Measurements from ENCODE around the gene DFFA.
"Not testable (repeated sequence)": the region's sequence is repeated elsewhere in the genome, so short reads cannot be mapped to it uniquely, and the experiment has no call there.

Gene DFFA

DNA sequence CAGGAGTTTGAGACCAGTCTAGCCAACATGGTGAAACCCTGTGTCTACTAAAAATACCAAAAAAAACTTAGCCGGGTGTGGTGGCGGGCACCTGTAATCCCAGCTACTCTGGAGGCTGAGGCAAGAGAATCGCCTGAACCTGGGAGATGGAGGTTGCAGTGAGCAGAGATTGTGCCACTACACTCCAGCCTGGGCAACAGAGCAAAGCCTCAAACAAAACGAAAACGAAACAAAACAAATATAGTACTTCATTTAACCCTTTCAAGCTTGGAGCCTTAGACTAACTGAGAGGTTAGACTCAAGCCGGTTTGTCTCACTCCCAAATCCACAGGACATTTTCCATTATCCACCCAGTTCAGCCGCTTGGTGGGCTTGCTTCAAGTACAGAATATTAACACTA lies 14.9 kb downstream of the DFFA start:
- DNase-seq = not testable (repeated sequence)

DNA sequence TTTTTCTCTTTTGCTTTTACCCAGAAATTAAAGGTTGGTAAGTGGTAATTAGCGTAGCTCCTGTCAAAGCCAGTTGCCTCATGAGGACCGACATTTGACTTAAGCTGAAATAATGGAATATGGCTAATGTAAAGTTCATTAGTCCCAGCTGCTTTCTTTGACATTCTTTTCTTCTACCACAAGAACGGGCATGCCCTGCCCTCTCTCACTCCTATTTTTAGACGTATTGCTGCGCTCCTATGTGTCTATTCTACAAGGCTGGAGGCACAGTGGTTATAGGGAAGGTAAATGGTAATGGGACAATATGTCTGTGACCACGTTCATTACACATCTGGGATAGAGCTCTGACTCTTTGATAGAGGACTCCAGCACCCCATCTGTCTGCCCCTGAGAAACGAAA lies 15.7 kb downstream of the DFFA start:
- peak; percentile 78 for DNase-seq

DNA sequence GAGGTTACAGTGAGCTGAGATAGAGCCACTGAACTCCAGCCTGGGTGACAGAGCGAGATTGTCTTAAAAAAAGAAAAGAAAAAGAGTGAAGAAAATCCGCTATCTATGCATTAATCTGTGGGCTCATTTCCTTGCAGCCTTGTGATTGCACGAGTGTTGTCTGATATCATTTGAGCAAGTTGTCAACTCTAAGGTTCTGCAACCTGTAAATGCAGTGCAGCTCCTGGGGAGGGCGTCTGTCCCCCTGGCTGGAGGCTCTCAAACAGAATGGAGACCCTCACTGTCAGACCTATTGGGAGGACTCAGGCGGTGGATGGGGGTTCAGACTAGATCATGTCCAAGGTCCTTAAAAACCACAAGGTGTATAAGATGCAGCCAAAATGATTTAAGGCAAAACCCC lies 16.3 kb downstream of the DFFA start:
- peak; percentile 18 for DNase-seq

DNA sequence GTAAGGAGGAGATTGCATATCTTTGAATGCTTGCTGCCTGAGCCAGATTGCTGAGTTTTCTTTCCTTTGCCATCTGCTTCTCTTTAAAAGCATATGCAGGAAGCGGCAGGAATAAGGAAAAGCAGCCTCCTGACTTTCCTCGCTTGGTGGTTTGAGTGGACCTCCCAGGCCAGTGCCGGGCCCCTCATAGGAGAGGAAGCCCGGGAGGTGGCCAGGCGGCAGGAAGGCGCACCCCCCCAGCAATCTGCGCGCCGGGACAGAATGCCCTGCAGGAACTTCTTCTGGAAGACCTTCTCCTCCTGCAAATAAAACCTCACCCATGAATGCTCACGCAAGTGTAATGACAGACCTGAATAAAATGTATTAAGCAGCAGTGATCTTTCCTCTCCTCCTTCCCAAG lies 21.0 kb downstream of the DFFA start:
- no peak for DNase-seq

DNA sequence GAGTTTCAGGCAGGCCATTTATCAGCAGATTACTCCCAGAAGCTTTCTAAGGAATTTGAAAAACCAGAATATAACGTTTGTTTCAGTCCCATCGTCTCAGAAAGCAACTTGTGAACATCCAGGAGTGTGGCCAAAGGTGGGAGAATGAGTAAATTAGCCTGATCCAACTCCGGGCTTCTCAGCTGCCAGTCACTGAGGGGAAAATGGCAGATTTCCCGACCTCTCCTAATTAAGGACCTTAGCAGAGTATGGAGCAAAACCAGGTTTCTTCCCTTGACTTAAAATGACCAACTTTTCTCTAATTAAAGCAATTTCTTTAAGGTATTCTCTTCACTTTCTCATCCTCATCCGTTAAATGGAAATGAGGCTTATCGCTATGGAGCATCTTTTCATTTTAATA lies 21.5 kb downstream of the DFFA start:
- DNase-seq = no peak

DNA sequence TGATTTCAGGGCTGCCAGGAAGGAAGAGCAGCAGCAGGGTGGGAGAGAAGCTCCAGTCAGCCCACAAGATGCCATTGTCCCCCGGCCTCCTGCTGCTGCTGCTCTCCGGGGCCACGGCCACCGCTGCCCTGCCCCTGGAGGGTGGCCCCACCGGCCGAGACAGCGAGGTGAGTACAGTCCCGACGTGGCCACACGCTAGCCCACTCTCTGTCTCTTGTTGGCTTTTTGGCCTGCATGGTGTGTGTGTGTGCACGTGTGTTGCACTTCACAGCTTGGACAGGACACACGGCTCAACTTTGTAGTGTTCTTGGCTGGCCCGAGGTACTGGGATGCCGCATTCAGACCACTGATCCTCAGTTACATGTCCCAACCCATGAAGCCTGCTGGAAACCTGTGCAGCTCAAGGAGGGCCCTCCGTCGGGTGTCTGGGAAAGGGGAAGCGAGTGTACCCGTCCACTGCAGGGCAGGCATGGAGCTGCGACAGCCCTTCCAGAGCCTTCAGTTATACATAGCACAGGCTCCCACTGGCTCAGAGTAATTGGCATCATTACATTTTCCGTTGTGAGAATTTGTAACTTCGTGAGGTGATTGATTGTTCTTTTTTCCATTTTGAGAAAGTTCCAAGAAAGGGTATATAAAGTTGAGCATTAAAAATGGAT lies 22.0 kb downstream of the DFFA start:
- no peak for DNase-seq

DNA sequence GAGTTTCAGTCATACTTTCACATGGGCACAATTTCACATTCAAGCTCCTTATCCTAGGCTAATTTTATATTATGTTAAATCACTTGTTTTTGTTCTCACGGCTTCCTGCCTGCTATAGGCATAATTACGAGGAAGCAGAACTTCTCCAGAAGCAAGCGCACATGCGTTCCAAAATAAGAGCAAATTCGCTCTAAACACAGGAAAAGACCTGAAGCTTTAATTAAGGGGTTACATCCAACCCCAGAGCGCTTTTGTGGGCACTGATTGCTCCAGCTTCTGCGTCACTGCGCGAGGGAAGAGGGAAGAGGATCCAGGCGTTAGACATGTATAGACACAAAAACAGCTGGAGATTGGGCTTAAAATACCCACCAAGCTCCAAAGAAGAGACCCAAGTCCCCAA lies 22.6 kb downstream of the DFFA start, which contains the start of gene CORT:
TSS of gene CORT (plus strand) at position 281 of the 400 bp plus-strand sequence. CDS start 193 bp downstream, outside the sequence.
- DNase-seq = no peak

DNA sequence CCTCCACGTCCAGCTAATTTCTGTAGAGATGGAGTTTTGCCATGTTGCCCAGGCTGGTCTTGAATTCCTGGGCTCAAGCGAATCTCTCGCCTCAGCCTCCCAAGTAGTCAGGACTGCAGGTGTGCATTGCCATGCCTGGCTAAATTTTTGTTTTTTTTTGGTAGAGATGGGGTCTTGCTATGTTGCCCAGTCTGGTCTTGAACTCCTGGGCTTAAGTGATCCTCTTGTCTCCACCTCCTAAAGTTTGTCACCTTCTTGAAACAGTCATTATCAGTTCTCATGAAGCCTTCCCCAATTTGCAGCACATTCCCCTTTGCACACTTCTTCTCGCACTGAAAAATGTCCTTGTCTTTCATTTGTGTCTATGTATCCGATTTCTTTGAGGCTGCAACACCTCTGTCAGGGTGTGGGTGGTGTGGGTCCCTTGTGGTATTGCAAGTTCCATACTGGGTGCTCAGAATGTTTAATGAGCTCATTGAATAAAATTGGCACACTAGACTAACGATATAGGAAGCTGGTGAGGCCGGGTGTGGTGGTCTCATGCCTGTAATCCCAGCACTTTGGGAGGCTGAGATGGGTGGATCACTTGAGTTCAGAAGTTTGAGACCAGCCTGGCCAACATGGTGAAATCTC lies 25.4 kb downstream of the DFFA start:
- DNase-seq = no peak

DNA sequence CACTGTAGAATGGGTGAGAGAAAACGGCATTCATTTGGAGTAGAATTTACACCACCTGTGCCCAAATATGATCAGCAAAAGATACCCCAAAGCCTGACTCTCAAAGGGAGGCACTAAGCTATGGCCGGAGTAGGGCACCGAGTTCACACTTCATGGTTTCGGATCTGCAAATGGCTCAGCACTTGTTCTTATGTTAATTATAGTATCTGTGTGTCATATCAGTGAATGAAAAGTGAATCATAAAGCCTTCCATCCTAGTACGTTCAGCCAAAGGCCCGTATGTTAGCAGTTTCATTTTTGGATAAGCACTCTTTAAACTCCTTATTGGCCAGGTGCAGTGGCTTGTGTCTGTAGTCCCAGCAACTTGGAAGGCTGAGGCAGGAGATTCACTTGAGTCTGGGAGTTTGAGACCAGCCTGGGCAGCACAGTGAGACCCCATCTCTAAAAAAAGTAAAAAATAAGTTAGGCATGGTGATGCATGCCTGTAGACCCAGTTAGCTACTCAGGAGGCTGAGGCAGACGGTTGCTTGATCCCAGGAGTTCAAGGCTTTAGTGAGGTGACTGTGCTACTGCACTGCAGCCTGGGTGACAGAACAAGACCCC lies 27.4 kb downstream of the DFFA start:
- DNase-seq = no peak

DNA sequence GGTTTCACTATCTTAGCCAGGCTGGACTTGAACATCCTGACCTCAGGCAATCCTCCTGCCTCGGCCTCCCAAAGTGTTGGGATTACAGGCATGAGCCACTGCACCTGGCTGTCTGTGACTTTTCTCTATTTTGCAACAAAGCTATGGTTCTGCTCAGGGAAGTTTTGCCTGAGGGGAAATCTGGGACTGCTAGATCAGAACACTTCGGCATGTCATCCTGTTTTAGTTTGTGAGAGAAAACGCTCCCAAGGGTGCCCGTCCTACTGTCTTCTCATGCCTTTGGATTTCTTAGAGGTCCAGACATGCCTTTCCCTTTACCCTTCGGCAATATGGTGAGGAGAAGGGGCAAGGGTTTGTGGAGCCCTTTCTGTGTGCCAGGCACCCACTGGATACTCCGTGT lies 28.1 kb downstream of the DFFA start:
- DNase-seq = no peak

DNA sequence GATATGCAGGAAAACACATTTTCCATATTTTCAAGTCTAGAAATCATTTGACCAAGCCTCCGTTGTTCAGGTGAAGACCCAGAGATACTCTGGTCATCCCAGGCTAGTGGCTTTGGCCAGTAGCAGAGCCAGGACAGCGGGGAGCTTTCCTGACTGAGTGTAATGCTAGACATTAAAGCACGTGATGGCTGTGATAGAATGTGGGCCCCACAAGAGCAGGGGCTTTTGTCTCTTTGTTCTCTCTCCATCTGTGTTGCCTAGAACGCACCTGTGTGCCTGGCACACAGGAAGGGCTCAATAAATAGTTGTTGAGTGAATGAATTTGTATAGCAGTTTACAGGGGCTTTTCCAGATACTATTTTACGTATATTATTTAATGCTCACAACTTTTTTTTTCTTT lies 31.5 kb downstream of the DFFA start:
- DNase-seq = peak; percentile 14

DNA sequence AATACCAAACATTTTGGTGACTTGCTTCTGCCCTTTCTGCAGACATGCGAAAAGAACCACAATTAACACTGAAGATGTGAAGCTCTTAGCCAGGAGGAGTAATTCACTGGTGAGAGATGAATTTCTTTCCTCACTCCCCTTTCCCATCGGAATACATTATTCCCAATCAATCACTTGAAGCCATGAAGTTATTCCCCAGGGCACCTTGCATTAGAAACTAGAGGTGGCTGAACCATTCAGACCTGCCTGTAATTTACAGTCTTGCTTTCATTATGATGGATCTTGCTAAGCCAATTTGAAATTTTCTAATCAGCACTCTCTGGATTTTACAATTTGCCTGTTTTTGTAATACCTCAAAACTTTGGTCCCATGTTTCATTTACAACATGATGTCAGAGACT lies 32.0 kb downstream of the DFFA start:
- DNase-seq = no peak

DNA sequence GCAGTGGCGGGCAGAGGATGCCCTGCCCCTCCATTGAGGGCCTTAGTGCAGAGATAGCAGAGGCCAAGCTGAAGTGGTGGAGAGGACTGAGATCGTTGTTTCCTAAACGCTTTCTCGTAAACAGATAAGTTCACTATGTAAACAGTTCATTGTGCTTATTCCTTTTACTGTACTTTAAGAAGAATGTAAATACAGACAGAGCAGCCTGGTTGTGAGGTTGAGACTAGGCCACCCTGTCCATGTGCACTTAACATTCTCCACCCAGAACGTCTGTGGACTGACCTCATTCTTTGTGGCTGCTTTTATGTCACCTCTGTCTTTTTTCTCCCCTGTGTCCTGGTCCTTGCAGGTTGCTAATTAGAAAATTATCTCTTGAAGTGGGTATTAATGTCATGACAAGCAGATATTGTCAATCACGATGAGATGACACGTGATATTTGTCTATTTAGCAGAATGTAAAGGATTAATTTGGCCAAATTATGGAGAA lies 33.6 kb downstream of the DFFA start:
- no peak for DNase-seq

DNA sequence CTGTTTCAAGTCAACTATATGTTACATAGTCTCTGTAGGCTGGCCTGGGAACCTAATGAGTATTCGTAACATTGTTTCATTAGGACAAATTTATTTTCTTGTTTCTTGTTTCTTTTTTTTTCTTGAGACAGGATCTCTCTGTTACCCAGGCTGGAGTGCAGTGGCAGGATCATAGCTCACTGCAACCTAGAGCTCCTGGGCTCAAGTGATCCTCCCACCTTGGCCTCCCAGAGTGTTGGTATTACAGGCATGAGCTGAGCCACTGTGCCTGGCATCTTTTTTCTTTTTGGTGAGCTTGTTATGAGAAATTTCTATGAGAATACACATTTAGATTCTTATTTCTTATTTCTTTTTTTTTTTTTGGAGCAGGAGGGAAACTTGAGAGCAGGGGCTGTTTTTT lies 35.3 kb downstream of the DFFA start:
- no peak for DNase-seq

DNA sequence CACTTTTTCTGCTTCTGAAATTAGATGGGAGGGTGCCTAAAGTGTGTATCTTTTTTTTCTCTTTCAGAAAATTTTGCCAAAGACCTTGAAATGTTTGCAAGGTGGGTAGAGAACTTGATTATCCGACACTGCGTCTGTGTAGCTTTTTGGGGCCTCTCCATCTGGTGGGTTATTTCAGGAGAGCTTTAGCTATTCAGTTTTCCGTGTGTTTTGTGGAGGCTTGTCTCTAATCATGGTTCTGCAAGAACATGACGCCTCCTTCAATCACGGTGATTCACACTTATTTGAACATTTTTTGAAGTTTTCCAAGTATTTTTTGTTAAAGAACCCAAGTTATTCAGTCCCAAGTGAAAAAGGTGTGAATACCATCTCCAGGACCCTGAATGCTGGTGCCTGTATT lies 37.7 kb downstream of the DFFA start:
- no peak for DNase-seq

DNA sequence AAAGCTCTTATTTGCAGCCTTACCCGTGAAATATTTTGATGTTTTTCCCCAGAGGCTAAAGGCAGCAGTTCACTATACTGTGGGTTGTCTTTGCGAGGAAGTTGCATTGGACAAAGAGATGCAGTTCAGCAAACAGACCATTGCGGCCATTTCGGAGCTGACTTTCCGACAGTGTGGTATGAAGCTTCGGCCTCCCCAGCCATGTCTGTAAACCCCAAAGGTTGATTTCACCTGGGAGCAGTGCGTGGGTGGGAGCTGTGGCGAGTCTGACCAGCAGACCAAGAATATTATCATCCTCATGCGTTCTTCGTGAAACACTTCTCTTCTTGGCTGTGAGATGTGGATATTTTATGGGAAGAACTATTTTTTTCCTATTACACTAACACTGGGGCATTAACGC lies 38.5 kb downstream of the DFFA start:
- no peak for DNase-seq

DNA sequence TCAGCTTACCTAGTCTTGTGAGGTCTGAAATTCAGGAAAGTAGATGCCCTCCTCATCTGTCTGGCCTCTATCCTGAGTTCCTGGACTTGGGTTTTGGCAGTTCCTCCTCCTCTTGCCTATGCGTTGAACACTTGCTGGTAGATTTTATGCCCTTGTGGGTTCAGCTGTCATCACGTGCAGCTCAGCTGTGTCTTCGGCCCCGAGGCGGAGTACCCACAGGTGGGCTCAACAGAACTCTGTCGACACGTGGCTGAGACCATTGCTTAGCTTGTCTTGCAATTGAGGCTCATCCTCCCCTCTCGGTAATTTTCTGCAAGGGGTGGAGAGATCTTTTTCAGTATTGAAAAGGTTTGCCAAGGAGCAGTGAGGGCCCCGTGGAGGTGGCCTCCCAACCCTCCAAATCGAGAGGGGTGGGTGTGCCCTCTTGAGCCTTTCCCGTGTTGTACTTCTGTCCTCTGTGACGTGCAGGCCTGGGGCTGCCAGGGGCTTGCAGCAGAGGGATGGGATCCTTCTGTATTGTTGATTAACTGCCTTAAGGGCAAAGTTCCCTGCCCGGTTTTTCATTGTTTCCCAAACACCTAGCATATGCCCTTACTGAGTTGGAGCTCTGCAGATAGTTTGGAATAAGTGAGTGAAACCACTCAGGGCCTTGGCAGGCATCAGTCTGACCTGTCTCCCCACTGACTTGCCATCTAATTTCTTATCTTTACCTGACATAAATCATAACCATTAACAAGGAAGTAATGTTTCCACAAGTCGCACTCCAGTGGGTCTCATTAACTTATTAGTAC lies 39.2 kb downstream of the DFFA start:
- peak; percentile 29 for DNase-seq

DNA sequence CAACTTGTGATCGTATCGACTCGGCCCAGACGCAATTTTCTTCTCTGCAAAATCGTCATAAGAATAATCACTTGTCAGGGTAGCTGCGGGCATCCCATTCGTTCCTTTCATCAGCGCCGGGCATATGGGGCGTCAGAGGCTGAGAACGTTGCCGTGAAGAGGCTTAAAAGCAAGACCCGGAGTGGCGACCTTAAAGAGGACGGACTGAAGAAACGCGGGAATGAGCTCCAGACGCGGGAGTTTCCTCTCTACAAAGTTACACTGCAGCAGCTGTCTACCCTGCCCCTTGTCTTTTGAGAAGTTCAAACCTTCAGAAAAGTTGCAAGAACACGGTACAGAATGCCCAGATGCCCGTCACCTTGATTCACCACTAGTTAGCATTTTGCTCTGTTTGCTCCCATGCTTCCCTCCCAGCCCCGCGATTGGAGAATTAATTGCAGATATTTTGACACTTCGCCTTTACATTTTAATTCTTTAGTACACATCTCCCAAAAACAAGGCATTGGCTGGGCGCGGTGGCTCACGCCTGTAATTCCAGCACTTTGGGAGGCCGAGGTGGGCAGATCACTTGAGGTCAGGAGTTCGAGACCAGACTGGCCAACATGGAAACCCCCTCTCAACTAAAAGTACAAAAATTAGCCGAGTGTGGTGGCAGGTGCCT lies 41.1 kb downstream of the DFFA start:
- peak; percentile 56 for DNase-seq

DNA sequence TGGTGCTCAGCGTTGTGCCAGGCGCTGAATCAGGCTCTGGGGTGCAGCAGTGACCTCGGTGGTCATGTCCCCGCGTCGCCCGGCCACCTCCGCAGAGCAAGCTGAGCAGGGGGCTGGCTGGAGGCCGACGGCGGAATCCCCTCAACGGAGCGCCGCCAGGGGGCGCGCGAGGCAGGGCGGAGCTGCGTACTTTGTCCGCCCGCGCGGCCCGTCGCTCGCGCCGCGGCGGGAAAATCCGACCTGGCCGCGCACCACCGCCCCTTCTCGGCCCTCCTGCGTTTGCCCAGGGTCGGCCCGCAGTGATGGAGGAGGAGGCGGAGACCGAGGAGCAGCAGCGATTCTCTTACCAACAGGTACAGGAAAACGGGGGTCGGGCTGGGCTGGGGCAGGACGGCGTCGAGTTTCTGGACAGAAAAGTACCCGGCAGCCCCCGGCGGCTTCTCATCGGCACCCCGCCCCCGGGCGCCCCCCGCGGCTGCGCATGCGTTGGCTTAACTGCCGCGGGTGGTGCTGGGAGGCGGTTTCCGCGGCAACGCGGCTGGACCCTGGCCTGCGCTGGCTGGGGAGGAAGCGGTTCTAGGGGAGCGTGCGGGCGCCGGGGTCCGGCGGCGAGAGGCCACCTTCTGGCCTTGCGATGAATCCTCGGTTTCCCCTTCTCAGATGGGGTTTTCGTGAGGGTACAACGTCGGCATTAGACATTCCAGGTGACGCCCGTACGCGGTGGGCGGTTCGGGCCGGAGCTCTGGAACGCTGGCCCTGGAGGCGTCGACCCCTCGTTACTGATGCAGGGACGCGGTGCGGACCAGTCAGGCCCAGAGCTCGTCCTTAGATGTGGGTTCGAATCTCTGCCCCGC lies 41.9 kb downstream of the DFFA start, which contains the start of gene CENPS:
TSS of gene CENPS (plus strand) at position 218 of the 854 bp plus-strand sequence. CDS start at position 303, 85 bp downstream.
- peak; percentile 87 for DNase-seq

DNA sequence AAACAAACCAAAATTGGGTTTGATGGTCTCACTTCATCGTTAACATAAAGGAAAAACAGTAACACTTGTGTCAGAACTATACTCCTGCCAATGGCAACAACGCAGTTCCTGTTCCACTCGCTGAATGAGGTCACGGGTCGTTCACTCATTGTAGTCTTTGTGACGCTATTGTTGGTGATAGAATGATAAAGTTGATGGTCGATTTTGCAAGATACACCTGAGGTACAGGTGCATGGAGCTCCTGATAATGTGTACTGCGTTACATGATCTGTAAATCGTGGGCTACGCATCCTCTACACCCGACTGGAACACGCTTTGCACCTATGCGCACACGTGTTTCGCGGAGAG lies 42.5 kb downstream of the DFFA start:
- no peak for DNase-seq

DNA sequence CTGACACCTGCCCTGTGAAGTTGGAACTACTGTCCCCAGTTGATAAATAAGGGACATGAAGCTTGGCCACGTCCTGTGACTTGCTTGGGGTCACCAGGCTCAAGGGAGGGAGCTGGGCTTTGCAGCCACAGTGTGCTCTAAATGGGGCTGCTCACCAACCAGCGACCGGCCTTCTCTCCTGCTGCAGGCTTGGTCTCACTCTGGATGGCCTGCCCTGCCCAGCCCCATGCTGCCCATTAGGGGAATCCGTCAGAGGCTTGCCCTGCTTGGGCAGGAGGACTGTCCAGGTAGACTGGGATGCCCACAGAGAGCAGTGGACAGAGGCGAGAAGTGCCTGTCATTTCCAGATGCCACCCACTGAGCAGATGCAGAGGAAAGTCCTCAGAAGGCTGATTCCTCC lies 43.3 kb downstream of the DFFA start:
- DNase-seq = no peak

DNA sequence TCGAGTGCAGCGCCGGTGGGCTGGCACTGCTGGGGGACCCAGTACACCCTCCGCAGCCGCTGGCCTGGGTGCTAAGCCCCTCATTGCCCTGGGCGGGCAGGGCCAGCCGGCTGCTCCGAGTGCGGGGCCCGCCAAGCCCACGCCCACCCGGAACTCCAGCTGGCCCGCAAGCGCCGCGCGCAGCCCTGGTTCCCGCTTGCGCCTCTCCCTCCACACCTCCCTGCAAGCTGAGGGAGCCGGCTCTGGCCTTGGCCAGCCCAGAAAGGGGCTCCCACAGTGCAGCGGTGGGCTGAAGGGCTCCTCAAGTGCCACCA lies 45.8 kb downstream of the DFFA start:
- DNase-seq = not testable (repeated sequence)

Measured in NCI-H69 (cell line).